AML-193 (cell line): ENCODE measurements around the gene NFKB1.
A peak's percentile ranks its signal among the peaks of the same experiment; 100 is the strongest.
"Not testable (repeated sequence)": the region's sequence is repeated elsewhere in the genome, so short reads cannot be mapped to it uniquely, and the experiment has no call there.

Experiments
- DNase-seq, 2 experiments: peaks; one replicate each; lab custom pipeline; 2025; lab: John Stamatoyannopoulos, UW

NFKB1 gene

DNA sequence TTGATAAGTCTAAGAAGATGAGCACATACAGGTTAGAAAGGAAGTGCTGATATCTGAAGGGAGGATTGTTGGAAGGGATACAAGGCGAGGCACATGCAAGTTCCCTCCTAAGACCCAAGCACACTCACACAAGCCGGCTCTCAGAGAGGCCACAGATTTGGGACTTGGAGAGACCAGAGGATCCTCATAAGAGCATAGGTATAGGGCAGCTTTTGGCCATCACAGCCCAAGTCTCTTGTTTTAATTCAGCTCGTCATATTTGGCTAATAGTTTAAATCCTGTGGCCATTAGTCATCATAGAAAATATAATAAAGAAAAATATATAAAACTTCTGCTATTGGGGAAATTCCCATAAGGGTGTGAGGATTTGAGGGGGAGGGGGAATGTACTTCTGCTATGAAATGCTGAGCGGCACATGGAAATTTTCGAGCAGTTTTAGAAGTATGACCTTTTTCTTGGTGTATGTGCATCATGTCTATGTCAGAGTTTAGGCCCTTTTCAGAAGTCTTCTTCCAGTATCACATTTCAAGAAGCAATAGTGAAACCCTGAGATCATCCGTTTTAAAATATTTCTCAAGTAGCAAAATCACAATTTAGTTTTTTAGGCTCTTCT lies 97.7 kb downstream of the NFKB1 start:
- no peak for DNase-seq

GRCh38 chr4:102599455-102599854 lies 98.3 kb downstream of the NFKB1 start:
- DNase-seq: no peak

GRCh38 chr4:102599886-102600285 lies 98.7 kb downstream of the NFKB1 start:
- DNase-seq: no peak

- DNase-seq: no peak
These were observed 99.5 kb downstream of the NFKB1 start for GRCh38 chr4:102600689-102601088.

DNA sequence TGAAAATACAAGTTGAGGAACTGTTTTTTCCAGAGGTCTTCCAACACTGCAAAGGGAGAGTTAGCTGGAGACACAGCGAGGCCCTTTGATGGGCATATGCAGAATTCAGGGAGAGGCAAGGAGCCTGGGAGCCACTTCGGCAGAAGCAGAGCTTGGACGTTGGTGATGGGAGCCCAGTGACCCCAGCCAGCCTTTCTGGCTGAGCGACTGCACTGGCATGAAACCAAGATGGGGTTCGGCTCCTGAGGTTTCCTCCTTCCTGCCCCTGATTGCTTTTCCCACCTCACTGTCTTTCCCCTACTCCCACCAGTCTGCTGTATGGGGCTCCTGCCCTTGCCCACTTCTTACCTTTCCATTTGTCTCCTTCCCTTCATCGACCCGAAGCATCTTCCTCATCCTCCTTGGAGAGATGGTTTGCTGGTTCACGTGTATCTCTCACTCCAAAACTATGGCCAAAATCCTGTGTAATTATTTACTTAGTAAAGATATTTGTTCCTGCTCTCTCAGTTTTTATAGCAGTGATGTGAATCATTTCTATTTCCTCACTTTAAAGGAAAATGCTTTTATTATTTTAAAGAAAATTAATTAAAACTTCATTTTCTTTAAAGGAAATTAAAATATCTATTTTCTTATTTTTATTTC lies 100.5 kb downstream of the NFKB1 start:
- DNase-seq: no peak

DNA sequence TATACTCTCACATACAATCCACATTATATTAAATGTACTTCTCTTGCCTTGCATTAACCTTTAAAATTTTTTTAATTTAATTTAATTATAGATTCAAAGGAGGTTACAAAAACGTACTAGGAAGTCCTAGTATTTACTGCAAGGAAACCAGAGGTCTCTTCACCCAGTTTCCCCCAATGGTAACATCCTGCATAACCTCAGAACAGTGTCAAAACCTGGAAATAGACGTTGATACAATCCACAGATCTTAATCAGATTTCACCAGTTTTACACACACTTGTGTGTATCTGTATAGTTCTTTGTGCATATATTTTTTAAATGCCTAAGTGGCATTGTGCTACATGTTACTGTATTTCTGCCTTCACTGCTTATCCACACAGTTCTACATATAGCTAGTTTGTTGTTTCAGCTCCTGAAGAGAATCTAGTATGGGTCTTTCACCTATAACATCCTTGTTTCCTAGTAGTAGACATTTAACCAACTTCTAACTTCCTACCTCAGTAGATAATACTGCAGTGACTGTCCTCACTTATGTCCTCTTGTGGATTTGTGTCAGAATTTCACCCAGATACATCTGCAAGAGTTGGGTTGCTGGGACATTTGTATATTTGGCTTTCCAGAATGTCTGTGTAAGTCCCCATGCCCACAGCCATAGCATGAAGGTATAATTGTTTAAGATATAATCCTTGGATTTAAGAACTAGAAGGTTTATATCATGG lies 103.2 kb downstream of the NFKB1 start:
- DNase-seq: no peak

DNA sequence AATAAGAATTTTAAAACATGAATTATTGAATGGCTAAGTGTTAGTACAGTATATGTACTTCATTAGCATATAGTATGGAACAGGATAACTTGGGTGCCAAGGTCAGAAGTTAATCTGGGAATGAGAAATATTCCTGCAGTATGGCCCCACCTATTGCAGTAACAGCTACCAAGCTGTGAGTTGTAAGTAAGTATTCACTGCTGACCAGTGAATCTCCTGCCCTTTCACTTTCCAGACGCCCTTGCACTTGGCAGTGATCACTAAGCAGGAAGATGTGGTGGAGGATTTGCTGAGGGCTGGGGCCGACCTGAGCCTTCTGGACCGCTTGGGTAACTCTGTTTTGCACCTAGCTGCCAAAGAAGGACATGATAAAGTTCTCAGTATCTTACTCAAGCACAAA lies 105.1 kb downstream of the NFKB1 start:
- DNase-seq: no peak

- no peak for DNase-seq
These were observed 105.8 kb downstream of the NFKB1 start for GRCh38 chr4:102606846-102607450.

DNA sequence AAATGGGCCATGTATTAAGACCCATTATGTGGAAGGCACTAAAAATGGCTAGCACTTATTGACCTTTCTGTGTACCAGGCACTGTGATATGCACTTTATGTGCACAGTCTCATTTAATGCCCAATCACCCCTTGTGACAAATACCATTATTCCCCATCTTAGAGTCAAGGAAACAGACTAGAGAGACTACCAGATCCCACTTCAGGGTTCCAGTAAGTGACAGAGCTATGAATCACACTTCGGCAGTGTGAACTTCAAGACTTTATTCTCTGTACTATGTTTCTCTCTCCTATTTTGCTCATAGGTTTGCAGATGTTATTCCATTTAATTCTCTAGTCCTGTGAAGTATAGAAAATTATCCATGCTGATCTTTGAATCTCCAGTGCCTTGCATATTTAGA lies 107.0 kb downstream of the NFKB1 start:
- no peak for DNase-seq

GRCh38 chr4:102610007-102610406 lies 108.8 kb downstream of the NFKB1 start:
- DNase-seq: peak; percentile 10 to 26

DNA sequence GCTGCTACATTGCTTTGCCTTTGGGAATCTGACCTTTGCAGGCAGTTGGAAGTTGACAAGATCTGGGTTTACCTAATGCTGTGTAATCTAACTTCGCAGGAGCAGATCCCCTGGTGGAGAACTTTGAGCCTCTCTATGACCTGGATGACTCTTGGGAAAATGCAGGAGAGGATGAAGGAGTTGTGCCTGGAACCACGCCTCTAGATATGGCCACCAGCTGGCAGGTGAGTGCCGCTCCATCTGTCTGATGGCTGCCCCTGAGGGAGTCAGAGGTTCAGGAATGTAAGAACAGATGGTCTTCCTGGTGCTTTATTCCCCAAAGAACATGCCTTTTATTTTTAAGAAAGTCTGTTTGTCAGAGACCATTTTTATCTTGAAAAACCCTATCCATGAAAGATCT lies 109.3 kb downstream of the NFKB1 start:
- DNase-seq: no peak

- DNase-seq: no peak
These were observed 111.1 kb downstream of the NFKB1 start for GRCh38 chr4:102612210-102612609.

DNA sequence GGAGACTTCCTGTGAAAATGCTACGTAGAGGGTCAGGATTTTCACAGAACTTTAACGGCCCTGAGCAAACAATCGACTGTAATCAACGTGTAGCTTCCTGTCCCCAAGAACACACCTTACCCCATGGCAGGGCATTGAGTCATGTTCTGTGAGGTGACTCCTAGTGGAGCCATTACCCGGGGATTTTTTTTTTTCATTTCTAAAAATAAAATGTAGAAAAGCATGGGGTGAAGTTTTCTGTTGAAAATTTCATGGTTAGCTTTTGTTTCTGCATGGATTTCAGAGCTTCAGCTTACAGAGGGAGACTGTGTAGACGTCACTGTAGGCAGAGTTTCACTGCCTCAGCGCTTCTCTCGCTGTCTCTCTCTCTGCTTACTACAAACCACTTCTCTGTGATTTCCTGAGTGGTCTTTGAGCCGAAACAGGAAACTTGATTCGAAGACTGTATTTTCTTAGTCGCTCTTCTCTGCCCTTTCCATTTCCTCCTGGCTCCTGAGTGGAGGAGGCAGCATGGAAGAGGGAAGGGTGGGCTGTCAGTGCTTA lies 111.7 kb downstream of the NFKB1 start:
- DNase-seq: no peak

- no peak for DNase-seq
These were observed 113.6 kb downstream of the NFKB1 start for GRCh38 chr4:102614801-102615200.

- DNase-seq: no peak
These were observed 115.5 kb downstream of the NFKB1 start for GRCh38 chr4:102616636-102617035.

- not testable (repeated sequence) for DNase-seq
These were observed 117.9 kb downstream of the NFKB1 start for GRCh38 chr4:102619021-102619420.

DNA sequence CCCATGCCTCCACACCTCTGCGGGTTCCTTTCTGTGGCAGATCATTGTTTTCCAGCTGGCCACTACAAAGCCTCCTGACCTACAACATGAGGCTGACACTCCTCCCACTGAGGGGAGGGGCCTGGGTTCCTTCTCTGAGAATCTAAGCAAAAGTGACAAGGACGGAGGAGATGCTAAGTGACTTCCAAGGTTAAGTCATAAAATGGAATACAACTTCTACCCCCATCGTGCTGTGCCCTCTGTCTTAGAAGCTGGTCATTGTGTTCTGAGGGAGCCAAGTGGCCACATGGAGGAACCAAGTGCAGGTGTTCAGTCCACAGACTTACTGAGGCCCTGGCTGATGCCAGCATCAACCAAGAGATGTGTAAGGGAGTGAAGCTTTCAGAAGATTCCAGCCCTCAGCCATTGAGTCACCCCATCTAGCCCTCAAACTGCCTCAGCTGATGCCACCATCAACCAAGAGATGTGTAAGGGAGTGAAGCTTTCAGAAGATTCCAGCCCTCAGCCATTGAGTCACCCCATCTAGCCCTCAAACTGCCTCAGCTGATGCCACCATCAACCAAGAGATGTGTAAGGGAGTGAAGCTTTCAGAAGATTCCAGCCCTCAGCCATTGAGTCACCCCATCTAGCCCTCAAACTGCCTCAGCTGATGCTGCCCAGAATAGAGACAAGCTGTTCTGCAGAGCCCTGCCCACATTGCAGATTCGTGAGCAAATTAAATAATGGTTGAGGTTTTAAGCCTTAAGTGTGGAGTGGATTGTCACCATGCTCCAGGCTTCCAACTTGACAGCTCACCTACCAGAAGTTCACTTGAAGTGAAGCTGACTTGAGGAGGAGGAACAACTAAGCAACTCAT lies 118.8 kb downstream of the NFKB1 start:
- not testable (repeated sequence) for DNase-seq

GRCh38 chr4:102620697-102621497 lies 119.7 kb downstream of the NFKB1 start:
- peak; percentile 30 to 34 for DNase-seq

- no peak for DNase-seq
These were observed 122.5 kb downstream of the NFKB1 start for GRCh38 chr4:102623622-102624021.

DNA sequence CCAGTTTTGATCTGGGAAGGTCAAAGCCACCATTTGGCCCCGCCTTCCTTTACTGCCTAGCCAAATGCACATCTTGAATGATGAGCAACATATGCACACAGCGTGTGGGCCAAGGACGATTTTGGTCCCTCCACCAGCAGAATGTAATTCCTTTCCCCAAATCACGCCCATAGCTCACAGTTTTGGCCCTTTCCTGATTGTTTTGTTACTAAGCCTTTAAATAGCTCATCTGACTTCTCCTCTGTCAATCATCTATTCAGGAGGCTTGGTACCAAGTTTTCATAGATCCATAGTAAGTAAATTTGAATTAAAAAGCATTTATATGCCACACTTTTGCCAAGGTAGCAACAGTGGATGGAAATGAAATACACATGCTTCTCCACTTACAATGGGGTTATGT lies 123.3 kb downstream of the NFKB1 start:
- no peak for DNase-seq
